CD4-positive, alpha-beta T cell treated with Interleukin-12 subunit alpha and Interleukin-12 subunit beta, for 1 hour (primary cell): Measurements from ENCODE around the gene TP73.

Experiments
- DNase-seq: peaks from one replicate; pipeline ENCODE4 v3.0.0-alpha.2; 2020

The TP73 gene

DNA sequence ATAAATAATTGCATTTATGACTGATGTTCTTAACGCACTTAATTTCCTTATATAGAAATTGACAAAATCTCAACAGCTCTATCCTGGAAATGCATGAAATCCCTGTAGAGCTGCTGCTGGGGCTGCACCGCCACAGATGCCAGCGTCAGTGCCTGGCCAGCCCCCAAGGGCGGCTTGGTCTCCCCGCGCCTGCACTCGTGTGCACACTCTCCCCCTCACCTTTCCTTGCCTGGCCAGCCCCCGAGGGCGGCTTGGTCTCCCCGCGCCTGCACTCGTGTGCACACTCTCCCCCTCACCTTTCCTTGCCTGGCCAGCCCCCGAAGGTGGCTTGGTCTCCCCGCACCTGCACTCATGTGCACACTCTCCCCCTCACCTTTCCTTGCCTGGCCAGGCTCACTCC is 16.2 kb upstream of the TP73 start:
- no peak for DNase-seq

DNA sequence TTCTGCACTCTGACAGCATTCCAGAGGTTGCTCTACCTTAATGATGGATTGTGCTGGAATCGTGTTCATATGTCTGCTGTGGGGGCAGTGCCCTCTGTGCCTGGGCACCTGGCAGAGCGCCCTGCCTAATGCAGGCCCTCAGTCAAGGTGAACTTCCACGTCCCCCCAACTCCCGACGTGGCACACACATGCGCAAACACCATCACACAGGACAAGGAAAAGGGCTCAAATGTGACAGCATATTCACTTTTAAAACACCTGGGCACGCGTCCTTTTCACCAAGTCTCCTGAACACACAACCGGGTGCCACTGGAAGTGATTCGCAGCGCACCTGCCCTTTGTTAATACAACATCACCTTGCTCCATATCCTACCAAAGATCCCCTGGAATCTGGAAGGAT is 15.8 kb upstream of the TP73 start:
- no peak for DNase-seq

DNA sequence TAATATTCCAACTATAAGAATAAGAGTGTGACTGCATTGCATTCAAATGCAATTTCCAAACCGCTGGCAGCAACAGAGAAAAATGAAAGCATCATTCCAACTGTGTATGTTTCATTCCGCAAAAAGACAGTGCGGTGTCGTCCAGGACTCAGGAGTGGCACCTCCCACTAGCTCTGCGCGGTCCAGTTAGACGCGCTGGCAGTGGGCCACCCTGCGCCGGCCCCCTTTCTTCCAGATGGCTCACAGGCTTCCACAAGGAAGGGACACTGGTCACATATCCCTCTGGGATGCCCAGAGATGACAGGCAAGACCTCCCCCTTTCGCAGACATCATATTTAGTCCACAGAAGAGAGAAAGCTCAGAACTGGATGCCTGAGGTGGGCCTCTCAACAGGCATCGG is 14.3 kb upstream of the TP73 start:
- no peak for DNase-seq

DNA sequence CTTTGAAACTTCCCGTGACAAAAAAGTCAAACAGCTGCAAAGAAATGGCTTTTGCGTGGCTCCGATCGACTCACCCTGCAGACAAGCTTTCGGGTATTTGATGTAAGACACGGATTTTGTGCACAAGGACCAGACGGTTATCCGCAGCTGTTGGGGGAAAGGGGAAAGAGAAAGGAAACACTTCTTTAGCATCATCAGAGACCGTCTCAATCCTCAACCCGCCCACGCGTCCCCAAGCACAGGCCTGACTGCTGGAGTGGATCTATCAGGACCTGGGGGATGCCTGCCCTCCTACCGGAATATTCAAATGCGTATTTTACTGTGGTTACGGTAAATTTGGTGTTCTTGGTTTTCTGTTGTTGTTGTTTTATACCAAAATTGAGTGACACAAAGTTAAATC is 13.6 kb upstream of the TP73 start:
- no peak for DNase-seq

DNA sequence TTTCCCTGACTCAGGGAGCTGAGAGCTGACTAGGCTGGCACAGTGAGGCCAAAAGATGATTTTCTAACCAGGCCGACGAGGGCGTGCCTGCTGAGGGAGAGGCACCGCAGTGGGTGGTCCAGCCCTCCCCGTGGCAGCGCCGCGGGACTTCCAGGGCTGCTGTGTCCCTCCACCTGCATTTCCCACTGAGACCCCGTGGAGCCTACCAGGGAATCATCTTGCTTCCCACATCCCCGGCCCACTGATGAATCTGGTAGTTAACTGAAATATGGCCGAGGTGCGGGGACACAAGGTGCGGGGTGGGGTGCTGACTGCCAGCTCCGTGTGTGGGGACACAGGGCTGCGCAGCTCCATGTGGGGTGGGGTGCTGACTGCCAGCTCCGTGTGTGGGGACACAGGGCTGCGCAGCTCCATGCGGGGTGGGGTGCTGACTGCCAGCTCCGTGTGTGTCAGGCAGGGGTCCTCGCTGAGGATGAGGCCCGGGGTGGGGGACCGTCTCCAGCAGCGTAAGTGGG is 12.9 kb upstream of the TP73 start:
- no peak for DNase-seq

DNA sequence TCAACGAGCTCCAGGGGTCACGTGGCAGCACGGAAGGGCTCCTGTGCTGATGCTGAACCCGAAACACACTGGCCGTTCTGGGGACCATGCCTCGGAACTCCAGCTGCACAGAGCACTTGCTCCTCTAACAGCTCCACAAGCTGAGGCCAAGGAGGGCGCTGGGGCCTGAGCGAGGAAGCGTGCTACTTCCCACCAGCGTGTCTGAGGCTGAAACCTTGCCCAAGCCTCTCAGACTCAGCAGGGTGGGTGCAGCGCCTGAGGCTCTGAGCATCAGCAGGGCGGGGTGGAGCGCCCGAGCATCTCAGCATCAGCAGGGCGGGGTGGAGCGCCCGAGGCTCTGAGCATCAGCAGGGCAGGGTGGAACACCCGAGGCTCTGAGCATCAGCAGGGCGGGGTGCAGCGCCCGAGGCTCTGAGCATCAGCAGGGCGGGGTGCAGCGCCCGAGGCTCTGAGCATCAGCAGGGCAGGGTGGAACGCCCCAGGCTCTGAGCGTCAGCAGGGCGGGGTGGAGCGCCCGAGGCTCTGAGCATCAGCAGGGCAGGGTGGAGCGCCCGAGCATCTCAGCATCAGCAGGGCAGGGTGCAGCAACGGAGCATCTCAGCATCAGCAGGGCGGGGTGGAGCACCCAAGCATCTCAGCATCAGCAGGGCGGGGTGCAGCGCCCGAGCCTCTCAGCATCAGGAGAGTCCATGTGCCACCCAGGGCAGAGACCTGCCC is 12.0 kb upstream of the TP73 start:
- no peak for DNase-seq

DNA sequence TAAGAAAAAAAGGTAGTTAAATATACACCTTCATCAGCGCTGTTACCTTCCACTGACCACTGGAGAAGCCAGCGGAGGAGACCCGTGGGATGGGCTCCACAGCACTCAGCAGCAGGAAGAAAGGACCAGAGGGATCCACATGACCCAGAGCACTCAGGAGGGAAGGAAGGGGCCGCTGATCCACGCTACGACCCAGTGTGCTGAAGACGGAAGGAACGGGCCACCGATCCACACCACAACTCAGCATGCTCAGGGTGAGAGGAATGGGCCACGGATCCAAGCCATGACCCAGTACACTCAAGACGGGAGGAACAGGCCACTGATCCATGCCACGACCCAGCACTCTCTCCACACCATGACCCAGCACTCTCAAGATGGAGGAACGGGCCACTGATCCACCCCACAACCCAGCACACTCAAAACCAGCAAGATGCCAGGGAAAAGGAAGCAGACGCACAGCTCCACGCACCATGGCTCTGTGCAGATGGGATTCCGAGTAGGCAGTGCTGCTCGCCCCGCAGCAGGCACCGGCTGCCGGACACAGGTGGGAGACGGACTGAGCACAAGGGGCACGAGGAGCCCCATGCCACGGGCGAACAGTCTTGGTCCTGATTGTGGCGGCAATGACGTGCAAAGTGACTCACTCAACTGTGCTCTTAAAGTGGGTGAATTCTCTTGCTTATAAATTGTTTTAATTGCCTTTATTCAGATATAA is 11.1 kb upstream of the TP73 start:
- DNase-seq, result no peak

DNA sequence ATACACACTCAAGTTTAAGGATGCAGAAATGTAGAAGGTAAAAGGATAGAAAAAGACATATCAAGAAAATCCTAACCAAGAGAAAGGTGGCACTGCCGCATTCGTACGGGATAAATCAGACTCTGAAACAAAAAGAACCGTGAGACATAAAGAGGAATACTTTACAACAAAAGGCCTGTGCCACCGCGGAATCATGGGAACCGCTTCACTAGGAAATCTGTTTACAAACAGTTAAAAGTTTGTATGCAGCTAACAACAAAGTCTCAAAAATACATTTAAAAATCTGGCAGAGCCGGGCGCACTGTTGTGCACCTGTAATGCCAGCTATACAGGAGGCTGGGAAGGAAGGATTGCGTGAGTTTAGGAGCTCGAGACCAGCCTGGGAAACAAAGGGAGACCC is 10.5 kb upstream of the TP73 start:
- no peak for DNase-seq

DNA sequence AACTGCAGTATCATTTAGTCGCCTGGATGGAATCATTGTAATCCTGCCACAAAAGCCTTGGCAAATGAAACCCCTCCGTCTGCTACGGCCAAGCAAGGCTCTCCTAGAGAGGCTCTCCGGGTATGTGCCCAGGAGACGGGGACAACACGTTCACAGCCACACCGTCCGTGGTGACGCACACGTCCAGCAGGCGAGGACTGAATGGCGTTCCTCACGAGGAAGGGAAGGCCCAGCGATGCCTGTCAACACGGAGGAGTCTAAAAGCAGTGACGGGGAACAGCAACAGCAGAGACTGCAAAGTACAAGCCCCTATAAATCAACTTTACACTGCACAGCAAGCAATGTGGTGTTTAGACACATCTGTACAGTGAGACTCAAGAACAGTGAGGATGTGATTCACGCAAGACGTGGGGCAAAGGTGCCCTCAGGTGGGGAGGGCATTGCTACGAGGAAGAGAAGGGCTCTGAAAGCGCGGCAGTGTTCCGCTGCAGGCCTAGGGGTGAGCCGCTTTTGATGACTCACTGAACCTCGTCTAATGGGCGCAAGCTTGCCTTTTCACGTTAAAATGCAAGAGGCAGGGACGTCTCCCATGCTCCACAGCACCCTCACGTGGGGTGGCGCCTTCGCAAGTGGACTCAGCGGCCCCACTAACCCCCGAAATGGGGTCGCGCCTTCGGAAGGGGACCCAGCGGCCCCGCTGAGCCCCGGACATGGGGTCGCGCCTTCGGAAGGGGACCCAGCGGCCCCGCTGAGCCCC is 9.2 kb upstream of the TP73 start:
- DNase-seq, result no peak

DNA sequence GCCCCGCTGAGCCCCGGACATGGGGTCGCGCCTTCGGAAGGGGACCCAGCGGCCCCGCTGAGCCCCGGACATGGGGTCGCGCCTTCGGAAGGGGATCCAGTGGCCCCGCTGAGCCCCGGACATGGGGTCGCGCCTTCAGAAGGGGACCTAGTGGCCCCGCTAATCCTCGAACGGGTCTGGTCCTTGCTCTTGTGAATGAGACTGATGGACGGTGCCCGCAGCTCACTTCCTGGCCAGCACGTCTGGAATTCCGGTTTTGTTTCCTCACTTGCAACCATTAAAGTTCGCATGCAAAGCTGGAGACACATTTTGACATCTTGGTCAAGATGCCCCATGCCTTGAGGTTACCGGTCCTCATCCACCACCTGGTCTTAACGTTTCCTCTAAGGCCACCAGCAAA is 8.0 kb upstream of the TP73 start:
- no peak for DNase-seq

DNA sequence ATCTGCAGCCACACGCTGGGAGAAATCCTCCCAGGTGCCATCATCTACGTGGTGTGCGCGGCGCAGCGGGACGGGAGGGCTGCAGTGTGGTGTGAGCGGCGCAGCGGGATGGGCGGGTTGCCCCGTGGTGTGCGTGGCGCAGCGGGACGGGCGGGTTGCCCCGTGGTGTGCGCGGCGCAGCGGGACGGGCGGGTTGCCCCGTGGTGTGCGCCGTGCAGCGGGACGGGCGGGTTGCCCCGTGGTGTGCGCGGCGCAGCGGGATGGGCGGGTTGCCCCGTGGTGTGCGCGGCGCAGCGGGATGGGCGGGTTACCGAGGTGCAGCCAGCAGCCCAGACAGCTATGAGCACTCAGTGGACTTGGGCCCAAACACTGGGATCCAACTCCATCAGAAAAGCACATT is 7.1 kb upstream of the TP73 start:
- DNase-seq, result no peak

DNA sequence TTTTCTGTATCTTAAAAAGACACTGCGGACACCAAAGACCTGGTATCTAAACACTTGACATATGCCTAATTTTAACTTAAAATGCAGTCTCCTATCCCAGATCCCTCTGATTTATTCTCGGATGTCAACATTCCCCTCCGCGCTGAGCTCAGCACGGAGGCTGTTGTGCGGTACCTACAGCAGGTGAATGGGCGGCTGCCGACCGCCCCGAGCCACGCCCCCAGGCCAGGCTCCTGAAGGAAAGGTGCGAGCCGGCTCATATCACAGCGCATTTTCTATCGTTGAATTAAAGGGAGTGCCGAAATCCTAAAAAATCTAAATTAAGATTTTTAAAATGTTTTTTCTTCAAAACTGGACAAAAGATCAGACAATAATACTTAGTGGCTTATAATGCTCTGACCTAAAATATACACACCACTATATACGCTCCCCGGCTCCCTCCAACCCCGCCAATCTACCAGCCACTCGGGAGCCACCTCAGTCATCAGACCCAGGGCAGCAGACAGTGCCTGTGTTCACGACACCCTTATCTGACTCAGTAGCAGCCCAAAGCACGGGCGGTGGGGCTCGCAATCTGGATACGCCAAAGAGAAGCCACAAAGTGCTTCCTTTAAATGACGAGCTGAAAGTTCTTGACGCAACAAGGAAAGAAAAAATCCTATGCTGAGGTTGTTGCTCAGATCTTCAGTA is 6.5 kb upstream of the TP73 start:
- no peak for DNase-seq

DNA sequence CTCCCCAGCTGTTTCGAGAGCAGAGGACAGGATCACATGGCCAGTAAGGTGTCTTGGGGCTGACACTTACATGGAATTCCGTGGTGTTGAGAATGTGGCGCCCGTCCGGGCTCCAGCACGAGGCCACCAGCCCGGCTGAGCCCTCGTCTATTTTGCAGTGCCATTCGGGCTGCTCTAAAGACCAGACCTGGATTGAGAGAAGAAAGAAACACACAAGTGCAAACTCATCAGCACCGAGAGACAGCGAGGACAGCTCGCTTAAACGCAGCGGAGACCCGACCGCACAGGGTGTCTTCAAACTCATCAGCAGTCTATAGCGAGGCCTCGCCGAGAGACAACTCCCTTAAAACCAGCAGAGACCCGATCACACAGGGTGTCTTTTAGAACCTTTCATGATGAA is 5.7 kb upstream of the TP73 start:
- DNase-seq, result no peak

DNA sequence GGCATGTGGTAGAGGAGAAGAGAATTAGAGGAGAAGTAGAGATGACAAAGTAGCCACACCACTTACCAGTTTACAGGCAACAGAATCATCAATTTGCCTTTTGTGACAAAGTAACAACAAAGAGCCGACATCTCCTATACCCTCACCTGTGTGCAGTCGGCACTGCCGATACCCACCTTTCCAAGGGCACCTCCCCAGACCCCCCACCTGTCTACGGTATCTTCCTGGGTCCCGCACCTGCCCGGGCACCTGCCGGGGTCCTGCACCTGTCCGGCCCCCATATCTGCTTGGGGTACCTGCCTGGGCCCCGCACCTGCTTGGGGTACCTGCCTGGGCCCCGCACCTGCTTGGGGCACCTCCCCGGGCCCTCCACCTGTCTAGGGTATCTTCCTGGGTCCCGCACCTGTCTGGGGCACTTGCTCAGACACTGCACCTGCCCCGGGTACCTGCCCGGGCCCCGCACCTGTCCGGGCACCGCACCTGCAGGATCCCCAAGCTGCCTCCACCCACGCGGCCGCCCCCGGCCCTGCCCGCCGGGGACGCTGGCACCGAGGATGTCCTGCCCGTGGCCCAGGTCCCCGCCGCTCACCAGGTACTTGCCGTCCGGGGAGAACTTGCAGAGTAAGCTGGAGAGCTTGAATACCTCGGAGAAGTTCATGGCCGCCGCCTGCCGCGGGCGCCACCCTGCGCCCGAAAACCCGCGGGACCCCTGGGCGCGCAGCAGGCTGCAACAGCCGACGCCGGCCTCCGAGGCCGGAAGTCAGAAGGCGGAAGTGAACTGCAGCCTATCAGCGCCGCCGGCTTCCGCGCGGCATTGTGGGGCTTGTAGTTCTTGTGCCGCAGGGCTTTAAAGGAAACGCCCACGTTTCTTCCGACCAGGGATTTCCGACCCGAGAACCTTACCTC is 2.7 kb upstream of the TP73 start, which contains the start of gene WRAP73:
WRAP73 (minus strand) TSS at position 762 of the 906 bp plus-strand sequence; CDS start at position 658, 104 bp downstream.
- peak; percentile 92 for DNase-seq

DNA sequence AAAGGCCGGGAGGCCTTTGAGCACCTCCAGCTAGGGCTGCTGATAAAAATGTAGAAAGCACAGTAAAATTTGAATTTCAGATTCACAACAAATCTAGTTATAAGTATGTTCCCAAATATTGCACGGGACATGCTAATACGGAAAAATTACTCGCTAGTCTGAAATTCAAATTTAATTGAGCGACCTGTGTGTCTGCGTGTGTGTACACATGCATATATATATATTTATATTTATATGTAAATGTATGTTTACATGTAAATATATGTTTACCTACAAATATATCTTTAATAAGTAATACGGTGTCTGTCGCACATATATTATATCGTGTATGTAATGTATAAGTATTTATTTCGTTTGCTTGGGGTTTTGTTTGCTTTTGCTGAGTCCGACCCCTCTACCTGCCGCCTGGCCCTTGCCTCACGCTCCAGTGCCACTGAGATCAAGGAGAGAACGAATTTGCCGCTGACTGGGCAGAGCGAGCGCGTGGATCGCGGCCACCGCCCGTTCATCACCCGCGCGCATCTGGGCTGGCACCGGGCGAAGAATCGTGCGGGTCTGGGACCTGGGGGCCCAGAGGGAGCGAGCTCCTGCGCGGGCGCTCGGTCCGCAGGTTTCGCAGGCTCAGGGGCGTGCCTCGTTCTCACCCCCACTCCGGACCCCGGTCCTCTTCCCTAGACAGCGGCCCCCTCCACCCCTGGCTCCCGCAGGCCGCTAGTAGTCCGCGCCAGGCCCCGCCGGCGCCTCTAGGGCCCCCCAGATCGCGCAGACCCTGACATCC is 1.9 kb upstream of the TP73 start:
- no peak for DNase-seq

DNA sequence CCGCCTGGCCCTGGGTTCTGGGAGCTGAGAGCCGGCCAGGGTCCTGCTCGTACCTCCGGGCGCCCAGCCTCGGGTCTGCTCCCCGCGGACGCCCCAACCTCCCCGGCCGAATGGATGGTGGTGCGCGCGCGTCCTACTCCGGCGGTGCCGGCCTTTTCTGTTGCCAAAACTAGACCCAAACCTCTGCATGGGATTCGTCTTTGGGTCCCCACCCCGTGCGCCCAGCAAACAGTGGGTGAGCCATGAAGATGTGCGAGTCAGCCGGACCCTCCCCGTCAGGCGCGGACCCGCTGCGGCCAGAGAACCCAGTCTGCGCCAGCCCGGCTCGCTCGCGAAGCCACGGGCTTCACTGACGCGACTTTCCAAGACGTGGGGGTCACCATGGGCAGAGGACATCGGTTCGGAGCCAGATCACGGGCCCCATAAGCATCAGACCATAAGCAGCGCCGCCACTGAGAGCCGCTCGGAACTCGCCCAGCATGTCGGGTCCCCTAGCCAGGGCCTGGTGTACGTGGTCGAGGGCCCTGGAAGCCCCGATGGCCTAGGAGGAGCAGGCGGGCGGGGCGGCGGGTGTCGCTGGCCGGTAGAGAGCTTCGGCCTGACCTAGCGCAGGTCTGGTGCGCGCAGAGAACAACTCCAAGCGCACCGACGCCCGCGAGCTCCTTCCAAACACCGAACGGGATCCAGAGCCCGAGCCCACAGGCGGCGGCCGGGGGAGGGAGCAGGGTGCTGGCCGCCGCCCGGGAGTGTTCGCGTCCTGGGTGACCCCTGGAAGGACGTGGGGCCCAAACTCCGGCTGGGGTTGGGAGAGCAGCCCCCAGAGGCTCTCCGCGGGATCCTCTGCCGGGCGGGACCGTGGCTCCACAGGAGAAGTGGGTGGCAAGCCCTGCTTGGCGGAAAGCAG is 1.0 kb upstream of the TP73 start:
- DNase-seq, result no peak

DNA sequence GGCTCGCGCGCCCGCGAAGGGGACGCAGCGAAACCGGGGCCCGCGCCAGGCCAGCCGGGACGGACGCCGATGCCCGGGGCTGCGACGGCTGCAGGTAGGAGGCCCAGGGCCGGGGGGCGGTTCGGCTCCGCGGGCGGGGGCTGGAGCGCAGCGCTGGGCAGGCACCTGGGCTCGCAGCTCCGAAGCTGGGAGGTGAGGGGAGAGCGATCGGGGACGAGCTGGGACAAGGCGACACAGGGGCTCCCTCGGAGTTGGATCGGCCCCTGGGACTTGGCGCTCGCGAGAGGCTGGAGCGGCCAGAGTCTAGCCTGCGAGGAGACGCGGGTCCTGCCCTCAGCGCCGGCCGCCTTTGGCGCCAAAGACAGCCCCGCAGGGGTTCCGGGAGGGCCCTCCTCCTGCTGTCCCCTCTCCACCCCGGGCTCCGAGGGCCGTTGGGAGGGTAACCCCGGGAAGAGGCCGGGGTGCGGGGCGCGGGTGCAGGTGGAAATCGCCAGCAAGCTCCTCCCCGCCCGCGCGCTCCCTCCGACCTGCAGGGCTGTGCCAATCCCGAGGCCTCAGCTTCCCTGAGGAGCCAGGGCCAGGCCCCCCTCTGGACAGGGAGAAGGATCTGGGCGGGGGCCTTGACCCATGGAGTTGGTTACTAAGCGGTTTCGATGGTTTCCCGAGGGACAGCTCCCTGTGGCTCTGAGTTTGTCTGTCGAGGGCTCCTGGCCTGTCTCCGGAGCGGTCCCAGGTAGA is 401 bp downstream of the TP73 start:
- DNase-seq, result no peak

DNA sequence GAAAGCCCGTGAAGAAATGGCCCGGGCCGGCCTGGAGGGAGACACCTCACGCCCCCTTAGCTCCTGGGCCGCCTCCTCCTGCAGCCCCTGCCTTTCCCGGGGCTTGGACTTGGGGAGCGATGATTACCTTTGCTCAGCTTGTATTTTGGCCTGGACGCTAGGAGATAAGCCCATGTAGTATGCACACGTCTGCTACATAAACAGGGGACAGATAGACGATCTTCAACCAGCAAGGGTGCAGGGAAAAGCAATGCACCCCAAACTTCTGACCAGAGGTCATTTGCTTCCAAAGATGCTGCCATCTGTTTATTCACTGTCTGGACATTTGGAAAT is 936 bp downstream of the TP73 start:
- no peak for DNase-seq

DNA sequence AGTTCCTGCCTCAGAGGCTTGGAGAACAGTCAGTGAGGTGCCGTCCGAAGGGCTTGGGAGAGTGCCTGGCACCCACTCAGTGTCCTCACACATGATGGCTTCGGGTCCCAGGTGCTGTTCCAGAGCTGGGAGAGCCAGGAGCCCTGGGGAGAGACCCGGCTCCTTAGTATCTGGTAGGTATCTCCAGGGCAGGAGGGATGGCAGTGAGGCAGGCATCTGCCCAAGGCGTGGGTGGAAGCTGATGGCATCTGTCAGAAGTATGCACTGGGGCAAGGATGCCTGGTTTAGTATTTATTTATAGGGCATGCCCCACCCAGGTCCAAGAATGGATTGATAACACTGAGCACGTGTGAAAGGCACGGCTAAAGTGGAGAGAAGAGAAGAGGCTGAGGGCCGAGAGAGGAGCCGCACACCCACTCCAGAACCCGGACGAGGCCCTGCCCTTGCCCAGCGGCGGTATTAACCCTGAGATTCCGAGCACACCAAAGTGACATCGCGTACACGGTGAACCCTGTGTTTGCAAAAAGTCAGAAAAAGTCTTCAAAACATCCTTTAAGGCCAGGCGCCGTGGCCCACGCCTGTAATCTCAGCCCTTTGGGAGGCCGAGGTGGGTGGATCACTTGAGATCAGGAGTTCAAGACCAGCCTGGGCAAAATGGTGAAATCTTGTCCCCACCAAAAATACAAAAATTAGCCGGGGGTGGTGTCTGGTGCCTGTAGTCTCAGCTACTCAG is 2.4 kb downstream of the TP73 start:
- DNase-seq, result no peak
